GM19438 (cell line): Measurements from ENCODE around the gene SLC24A3.
A peak's percentile ranks its signal among the peaks of the same experiment; 100 is the strongest.
"Not testable (repeated sequence)": the region's sequence is repeated elsewhere in the genome, so short reads cannot be mapped to it uniquely, and the experiment has no call there.

Source experiments
- ATAC-seq: cut with Tn5 transposase; IDR thresholded peaks from one replicate; pipeline ENCODE4 v1.9.1; 2021; ENCODE audit warnings: low read depth; ENCODE audit not compliant: unreplicated experiment

SLC24A3 gene

DNA sequence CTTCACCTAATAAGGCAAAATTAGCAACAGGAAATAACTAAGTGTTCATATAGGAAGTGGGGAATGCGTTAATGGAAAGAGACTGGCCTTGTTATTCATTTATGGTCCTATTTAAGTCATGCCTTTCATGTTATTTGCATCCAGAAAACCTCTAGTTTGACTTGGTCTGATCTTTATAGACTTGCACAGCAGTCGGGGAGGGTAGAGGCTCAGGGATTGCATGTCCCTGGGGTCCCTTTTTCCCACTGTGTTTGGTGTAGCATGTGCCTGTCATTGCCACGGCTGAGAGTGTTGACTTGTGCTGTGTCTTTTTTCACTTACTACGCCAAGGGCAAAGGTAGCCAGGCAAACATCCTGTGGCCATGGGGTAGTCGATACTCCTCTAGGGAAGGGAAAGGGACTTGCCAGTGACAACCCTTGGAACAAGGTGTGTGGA lies 440.2 kb downstream of the SLC24A3 start:
- no peak for ATAC-seq

DNA sequence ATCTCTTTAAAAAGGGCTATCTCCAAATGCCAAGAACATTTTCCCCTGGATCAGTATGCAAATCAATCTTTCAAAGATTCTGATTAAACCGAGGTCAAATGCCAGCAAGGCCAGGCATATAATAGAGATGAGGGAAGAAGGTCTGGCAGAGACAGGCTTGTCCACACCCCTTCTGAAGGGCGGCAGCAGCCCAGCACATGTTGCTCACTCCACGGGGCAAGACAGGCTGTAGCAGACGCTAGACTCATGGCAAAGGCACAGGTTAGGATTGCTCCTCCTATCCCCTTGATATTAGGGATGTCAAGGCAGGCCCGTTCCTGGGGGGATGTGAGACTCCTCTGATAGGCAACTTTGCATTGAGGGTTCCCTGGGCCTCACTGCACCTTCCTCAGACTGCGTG lies 440.9 kb downstream of the SLC24A3 start:
- no peak for ATAC-seq

DNA sequence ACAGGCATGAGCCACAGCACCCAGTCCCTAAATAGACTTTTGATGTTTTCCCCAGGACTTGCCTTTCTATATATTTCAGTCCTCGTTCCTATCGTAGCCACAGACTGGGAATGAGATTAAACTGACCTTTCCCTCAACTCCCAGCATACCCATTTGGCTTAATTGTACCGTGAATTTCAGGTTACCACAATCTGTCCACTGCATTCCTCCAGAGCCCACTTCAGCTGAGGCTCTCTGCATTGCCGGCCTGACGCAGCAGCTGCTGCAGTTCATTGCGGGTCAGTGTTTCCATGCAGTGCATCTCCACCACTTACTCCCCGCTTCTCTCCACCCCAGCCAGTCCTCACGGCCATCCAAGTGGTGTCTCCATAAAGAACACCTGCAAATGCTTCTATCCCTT lies 442.5 kb downstream of the SLC24A3 start:
- ATAC-seq: no peak

DNA sequence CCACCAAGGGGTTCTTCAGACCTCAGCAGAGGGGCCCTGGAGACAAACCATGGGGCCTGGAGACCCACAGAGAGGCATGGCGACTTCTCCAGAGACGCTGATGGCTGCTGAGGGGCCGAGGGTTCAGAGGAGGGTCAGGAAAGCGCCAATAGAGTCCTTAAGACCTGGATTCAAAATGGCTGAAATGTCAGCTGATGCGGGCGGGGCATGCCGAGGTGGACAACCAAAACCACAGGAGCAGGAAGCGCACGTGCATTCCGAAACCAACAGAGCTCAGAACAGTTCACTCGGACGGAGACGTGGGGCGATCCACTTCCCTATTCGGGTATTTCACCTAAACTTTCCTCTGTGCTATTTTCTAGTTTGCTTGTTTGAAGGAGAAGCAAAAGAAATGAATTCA lies 445.7 kb downstream of the SLC24A3 start:
- ATAC-seq: peak; percentile 85

DNA sequence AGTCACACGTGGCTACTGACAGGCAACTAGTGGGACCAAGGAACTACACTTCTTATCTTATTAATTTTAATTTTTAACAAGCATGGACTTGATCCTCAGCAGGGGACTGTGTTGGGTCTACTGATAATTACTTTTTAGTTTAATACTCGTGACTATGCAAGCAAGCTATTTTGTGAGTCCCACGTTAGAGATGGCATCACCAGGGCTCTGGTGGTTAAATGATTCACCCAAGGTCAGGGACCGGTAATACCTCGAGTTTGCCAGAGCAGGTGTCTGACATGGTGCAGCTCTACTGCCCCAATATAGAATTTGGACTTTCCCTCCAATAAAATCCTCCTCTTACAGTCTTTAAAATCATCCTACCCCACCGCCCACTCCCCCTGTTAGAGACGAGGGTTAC lies 447.0 kb downstream of the SLC24A3 start:
- ATAC-seq: no peak

DNA sequence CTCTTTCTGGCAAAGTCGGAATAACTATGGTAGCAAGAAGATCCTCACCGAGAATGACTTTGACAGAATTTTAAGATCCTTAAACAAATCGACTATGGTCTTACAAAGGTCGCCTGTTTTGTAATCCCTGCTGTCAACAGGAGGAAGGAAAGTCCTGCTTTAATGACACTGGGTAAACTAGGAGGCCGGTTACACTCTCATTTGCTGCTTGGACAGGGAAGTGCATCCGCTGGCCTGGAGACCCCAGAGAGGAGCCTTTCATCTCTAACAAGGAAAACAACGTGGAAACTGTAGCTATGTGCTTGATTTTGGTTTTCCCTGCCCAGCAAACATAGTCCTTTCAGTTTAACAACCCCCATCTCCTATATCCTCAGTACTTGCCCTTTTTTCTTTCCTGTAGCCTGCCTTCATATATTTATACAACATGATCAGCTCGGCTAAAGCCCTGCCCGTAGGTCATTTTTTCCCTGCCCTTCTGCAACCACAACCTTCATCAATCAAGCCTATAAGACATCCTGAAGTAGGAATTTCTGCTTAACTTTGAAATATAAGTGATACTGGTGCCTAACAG lies 448.5 kb downstream of the SLC24A3 start:
- no peak for ATAC-seq

DNA sequence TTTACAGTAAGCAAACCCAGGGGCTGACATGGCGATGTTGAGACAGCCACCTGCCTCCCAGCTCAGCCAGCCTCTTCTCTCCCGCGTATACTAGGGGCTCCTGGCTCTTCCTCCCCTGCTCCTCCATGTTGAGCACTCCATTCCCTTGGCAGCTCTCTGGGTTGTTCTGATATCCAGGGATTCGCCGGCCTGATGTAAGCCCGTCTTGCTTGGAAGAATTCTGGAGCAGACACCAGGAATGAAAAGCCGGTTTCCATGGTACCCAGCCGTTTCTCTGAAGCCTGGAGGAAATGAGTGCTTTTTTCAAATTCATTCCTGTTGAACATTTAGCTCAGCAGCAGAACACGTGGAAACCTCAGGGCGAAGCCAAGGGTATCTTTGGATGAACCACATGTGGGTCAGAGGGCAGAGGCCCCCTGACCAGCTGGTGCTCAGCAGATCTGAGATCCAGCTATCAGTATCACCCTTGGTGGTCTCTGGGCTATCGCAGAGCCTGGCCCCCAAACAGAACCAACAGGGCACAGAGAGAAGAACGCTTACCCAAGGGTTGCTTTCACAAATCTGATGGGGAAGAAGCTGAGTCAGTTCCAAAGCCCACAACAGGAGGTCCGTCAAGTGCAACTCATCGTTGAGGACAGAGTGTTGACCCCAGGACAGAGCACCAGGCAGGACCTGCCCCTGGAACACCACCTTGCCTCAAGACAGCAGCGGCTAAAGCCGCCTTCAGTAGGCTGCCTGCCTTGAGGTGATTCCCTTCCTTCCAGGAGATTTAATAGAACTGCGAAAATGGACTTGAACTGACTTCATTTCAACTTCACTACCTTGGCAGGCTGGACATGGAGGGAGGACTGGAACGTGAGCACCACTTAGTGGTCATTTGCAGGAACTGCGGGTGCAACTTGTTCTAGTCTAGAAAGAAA lies 449.5 kb downstream of the SLC24A3 start:
- no peak for ATAC-seq

DNA sequence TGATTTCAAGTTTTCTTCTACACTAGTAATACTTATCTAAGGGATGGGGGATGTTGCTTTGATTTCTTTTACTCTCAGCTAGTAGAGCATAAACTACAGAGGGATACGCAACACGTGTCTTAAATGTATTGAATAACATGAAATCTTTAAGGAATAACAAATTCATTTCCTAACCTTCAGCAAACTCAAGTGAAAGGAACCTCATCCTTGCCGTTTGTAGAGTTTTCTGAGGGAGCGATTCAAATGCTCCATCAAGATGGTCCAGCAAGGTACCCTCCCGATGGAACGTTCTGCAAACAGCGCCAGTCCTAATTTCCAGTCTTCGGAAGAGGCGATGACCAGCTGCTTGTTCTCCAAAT lies 450.2 kb downstream of the SLC24A3 start:
- ATAC-seq: no peak

DNA sequence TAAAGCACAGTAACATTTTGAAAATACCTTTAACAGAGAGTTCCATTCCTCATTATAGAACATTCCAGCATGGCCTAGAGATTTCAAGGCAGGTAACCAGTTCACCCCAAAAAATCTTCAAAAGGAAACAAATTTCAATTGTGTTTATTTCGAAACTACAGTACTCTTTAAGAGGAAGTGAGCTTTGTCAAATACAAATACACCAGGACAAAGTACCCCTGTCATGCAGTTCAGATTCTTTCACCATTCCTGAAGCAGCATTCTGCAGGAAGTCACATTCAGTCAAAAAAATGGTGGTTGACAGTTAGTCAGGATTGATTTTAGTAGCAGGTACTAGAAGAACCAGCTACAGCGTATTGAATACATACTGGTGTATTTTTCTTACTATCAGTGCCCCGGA lies 456.0 kb downstream of the SLC24A3 start:
- no peak for ATAC-seq

DNA sequence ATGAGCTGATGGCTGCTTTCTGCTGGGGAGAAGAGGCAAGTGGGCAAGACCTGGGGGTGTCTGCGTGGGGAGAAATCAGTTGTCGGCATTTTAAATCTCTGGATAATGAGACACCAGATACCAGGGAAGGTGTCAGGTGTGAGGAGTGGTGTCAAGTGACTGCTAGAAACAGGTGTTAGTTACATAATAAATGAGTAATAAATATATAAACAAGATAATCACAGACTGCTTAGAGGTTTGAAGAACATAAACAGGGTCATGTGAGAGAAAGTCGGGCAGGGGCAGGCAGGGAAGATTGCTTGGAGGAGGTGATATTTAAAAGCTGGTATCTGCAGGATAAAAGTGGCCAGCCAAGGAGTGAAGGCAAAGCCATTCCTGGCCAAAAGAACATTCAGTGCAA lies 458.4 kb downstream of the SLC24A3 start:
- no peak for ATAC-seq

DNA sequence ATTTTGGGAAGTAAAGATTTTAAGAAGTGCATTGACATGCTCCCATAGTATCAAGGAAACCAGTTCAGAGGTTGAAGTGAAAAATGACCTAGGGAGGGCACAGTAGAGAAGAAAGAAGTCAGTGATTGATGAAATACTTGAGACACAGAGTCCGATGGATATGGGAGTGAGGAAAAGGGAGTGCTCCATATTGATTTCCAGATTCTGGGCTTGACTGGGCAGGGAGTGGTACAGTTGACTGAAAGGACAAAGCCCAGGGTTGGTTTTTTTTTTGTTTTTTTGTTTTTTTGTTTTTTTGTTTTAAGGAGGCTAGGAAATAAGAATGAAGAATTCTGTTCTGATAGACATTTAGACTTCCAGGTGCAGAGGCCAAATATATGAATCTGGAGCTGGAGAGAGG lies 458.9 kb downstream of the SLC24A3 start:
- no peak for ATAC-seq

DNA sequence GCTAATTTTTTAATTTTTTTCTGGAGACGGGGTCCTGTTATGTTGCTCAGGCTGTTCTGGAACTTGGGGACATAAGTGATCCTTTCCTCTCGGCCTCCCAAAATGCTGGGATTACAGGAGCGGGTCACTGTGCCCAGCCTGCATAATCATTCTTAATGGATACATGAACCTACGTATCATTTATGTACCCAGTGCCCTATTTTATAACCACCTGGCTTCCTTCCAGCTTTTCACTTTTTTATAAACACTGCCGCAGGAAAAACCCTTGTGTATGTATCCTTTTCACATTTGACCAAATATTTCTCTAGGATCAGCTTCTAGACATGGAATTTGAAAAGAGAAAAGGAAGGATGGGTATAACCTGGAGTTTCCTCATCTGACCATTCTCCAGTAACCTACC lies 460.1 kb downstream of the SLC24A3 start:
- no peak for ATAC-seq

DNA sequence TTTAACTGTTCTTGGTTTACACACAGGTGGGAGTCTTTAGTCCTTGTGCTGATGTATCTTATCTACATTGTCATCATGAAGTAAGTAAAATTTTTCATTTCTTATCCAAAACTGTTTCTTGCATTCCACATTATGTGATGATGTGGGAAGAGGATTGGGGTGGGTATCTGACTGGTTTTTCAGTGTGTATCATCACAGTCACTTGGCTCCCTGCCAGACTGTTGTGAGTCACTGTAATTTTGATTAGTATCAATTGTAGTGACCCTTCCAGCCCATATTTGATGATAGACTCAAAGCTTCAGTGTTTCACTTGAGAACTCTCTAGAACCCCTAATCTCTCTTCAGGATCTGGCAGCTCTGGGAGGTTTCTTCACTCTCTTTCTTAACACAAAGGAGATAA lies 461.1 kb downstream of the SLC24A3 start:
- no peak for ATAC-seq

DNA sequence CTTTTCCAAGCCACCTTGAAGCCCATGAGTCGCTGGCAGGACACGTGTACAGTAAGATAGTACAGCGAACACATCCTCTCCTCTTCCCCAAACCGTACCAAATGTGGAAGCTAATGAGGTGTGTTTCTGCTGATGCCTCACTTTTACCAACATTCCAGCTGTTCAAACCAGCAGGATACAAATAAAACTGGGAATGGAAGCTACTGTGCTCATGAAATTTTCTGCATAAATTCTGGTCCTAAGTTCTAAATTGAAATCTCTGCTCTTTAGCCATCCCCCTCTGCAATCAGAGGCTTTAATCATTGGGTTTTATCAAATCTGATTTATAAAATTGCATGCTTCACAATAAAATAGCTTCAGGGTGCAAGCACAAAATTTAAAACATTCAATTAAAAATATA lies 463.8 kb downstream of the SLC24A3 start:
- ATAC-seq: no peak

DNA sequence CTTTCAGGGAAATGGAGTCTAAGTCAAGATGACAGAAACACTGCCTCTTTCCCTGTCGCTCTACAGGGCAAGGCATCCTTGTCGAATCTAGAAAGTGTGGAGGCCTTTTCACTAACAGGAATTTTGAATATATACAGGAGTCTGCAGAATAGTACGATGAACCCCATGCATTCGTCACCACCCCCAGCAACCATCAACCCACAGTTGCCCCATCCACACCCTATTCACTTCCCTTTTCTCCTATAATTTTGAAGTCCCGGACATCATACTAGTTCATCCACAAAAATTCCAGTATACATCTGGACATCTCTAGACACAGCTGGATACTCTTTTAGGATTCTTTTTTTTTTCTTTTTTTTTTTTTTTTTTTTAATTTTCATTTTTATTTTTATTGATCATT lies 464.9 kb downstream of the SLC24A3 start:
- ATAC-seq: no peak

DNA sequence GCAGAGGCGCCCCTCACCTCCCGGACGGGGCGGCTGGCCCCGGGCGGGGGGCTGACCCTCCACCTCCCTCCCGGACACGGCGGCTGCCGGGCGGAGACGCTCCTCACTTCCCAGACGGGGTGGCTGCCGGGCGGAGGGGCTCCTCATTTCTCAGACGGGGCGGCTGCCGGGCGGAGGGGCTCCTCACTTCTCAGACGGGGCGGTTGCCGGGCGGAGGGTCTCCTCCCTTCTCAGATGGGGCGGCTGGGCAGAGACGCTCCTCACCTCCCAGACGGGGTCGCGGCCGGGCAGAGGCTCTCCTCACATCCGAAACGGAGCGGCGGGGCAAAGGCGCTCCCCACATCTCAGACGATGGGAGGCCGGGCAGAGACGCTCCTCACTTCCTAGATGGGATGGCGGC lies 466.1 kb downstream of the SLC24A3 start:
- ATAC-seq: not testable (repeated sequence)

DNA sequence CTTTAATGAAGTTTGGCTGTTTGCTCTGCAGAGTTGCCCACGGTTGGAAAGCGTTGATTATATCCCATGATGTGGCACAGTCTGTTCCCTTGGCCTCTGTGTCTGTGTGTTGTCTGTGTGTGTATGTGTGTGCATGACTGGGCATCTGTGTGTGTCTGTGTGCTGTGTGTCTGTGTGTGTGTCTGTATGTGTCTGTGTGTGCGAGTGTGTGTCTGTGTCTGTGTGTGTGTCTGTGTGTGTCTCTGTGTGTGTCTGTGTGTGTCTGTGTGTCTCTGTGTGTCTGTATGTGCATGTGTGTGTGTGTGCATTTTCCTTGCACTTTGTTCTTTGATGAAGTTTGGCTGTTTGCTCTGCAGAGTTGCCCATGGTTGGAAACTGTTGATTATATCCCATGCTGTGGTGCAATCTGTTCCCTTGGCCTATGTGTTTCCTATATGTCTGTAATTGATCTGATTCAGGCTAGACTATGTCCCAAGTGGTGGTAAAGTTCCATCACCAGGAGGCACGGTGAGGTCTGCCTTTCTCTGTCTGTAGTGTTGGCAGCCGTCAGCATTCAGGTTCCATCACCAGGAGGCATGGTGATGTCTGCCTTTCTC lies 467.6 kb downstream of the SLC24A3 start:
- ATAC-seq: no peak

DNA sequence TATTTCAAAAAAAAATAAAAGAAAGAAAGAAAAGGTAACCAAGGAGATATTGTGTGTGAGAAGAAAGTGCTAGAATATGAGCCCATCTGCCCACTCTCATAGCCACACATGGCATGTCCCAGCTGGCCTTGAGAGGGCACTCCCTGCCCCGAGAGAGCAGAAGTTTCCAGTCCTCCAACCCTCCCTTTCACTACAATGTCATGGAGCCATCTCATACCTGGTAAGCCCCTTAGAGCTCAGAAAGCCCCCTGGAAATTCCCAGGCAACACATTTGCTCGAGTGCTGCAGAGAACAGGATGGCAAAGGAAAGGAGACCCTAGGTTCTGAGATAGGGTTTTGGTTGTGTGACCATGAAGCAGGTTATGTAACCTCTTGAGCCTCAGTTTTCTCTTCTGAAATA lies 469.8 kb downstream of the SLC24A3 start:
- no peak for ATAC-seq

DNA sequence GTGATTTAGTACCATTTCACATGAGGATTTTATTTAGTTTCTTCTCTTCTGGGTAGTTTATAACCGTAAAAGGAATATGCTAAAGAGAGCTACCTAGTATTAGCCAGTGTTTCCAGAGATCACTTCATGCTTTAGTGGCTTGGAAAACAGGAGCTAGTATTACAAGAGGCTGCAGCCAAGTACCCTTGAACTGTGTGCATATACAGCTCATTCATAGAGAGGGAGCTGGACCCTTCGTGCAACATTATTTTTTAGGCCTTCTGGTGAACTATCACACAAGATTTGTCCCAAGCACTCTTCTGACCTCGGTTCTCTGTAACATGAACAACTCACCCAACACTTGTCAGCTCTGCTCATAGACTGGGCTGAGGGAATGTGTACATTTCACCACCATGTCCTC lies 470.7 kb downstream of the SLC24A3 start:
- no peak for ATAC-seq

DNA sequence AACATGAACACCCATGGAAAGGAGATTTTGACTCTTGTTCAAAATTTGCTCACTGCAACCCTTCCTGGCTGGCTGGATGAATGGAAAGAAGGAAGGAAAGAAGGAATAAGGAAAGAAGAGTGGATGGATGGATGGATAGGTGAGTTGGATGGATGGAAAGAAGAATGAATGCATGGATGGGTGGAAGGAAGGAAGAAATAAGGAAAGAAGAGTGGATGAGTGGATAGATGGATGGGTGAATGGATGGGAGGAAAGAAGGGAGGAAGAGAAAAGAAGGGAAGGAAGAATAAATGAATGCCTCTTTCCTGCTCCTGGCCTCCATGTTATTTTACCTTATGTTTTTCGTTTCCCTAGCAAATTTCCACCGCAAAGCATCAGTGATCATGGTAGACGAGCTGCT lies 471.4 kb downstream of the SLC24A3 start:
- ATAC-seq: no peak

DNA sequence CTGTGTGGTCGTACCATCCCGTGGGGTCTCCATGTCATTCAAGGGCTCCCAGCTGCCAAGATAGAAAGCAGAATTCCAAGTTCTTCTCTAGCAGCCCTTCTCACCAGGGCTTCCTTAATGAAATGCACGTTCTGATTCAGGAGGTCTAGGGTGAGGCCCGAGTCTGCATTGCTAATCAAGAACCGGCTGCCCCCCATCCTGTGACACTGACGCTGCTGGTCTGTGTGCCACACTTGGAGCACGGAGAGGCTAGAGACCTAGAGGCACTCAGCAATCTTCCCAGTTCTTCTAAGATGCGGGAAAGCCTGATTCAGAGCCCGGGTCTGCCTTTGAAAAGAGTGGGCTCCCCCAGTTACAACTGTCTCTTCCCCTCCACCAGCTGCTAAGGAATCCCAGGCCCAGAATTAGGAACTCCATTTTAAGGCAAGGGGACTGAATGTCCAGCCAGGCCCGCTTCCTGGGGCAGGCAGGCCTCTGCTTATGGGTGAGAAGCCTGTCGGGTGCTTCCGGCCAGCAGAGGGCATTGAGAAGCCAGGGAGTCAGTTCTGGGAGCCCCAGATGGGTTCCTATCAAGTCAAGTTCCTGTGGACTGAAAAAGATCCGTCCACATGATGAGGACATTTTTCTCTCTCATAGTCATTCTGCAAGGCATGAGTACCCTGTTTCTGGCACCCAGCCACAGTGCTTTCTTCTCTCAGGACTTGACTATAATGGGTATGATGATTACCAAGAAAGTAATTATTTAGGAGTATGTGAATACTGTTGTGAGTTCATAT lies 475.8 kb downstream of the SLC24A3 start:
- no peak for ATAC-seq
